Measurements from ENCODE around the gene DQX1.
A peak's percentile ranks its signal among the peaks of the same experiment; 100 is the strongest.
"Not testable (repeated sequence)": the region's sequence is repeated elsewhere in the genome, so short reads cannot be mapped to it uniquely, and the experiment has no call there.

Gene DQX1

GRCh38 chr2:74491648-74492544 is 34.1 kb downstream of the DQX1 start:
- no peak for DNase-seq

GRCh38 chr2:74489906-74490305 is 36.1 kb downstream of the DQX1 start:
- DNase-seq = no peak

DNA sequence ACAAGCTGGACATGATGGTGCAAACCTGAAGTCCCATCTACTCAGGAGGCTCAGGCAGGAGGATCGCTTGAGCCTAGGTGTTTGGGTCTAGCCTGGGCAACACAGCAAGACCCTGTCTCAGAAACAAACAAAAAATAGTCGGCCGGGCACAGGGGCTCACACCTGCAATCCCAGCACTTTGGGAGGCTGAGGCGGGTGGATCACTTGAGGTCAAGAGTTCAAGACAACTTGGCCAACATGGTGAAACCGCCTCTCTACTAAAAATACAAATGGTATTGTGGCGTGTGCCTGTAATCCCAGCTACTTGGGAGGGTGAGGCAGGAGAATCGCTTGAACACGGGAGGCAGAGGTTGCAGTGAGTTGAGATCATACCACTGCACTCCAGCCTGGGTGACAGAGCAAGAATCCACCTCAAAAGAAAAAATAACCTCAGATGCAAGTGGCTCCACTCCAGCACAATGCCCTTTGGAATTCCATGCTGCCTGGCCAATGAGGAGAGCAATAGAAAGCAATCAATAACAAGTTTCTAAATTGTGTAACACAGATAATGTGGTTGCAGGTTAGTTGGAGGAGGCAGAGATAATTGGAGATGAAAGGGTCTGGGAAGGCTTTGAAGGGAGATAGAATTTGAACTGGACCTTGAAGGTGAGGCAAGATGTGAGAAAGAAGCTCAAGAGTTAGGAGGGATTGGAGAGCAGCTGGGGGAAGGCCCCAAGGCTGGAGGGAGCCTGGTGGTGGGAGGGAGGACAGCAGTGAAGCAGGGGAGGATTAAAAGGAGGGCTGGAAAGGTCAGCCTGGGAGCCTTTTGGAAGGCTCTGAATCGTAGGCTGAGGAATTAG is 37.2 kb downstream of the DQX1 start:
- no peak for DNase-seq

DNA sequence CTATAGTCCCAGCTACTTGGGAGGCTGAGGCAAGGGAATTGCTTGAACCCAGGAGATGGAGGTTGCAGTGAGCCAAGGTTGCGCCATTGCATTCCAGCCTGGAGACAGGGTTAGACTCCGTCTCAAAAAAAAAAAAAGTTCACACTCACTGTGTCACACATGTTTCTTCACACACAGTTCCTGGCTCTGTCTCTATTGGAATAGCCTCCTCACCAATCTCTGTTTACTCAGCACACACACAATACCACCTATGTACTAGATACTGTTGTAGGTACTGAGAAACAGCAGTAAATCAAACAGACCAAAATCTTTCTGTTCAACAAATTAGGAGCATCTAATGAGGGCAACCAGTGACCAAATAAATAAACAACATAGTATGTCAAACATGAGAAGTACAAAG is 39.9 kb downstream of the DQX1 start:
- no peak for DNase-seq

GRCh38 chr2:74483675-74484164 is 42.3 kb downstream of the DQX1 start:
- DNase-seq = not testable (repeated sequence)

DNA sequence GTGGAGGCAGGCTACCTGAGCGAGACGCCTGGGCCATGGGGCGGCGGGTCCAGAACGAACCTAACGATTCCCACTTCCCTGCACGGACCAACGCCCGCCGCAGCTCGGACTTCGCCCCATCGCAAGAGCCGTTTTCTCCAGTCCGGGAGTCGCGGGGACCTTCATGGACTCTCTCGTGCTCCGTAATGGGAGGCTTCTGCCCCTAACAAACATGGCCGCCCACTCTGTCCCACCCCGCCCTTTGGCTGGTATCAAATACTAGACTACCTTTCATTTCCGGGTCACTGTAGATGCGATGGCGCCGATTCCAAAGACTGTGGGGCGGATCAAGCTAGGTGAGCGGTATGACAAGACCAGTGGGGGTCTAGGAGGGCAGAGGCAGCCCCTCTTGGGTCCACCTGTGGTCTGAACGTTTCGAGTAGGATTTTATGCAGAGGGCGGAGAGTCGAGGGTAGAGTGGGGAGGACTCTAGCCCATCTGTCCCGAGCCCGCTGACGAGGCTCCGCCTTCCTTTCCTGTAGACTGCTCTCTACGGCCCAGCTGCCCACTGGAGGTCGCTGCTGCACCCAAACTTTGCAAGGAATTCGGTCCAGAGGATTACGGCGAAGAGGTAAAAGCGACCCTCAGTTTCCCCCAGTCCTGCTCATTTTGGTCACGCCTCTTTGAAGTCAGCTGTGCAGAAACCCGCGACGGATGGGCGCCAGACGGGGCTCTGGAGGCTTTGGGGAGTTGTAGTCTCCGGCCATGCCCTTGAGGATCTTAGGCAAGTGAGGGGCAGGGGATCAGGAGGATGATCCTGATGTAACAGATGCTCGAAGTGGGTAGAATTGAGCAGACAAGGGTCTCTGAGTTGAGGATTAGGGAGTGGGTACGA is 43.0 kb downstream of the DQX1 start, which contains the start of the genes CCDC142 and TTC31:
TSS of gene CCDC142 (minus strand) at position 198 of the 874 bp plus-strand sequence. CDS start at position 37, 161 bp downstream.
TSS of gene TTC31 (plus strand) at position 281 of the 874 bp plus-strand sequence. CDS start at position 296, 15 bp downstream.
- DNase-seq = peak; percentile 93

DNA sequence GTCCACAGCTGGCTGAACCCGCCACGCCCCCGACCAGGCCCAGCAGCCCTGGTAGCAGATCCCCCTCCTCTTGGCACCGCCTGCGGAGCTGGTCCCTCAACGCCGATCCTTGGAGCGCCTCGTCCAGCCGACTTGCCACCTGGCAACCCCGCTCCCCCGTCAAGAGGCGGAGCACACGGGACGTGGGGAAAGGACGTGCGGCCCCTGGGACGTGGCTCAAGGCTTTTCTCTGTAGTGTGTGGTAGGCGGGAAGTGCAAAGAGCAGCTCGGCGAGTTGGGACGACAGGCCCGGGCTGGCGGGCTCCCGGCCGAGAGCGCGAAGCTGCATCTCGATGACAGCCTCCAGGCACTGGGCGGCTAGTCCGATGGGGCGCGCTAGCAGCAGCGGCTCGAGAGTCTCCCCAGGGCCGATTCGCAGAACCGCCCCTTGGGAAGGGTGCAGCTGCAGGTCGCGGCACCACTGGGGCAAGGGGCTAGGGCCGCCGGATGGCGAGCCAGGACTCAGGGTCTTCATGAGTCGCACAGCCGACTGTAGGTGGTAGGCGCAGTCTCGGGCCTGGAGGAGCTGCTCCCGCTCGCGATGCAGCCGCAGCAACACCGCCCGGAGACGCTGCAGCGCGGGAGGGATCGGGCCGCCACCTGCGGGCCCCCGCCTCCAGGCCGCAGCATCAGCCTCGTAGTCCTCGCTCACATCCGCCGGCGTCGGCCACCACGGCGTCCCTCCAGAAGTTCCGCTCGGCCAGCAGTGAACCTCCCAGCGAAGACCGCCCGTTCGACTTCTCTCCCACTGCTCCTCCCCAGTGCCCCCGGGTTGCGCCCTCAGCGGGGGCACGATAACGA is 43.9 kb downstream of the DQX1 start:
- DNase-seq = peak; percentile 35

GRCh38 chr2:74481431-74481830 is 44.6 kb downstream of the DQX1 start:
- no peak for DNase-seq

- no peak for DNase-seq
Measured at GRCh38 chr2:74474899-74475298, 51.1 kb downstream of the DQX1 start.

DNA sequence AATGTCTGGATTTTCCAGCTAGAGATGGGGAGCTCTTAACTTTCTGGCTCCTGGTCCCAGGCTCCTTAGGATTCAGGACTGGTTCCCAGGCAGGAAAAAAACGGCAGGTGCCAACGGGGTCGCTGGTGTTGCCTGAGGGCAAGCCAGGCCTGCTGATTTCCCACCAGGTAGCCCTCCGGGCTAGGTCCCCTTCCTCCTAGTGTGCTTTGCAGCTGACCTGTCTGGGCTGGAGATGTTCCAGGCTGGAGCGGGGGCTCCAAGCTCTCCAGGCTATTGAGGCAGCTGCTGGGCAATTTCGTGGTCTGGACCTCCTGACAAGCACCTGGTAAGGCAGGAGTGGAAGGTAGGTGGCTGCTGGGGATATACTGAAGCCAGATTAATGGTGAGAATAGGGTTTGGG is 51.5 kb downstream of the DQX1 start:
- DNase-seq = no peak

- DNase-seq = no peak
Measured at GRCh38 chr2:74472945-74473258, 53.1 kb downstream of the DQX1 start.

GRCh38 chr2:74472086-74472944 is 53.7 kb downstream of the DQX1 start, which contains the start of gene MRPL53:
MRPL53 (minus strand) TSS chr2:74472680; CDS start chr2:74472660, 20 bp downstream.
- peak; percentile 93 for DNase-seq

GRCh38 chr2:74471332-74472065 is 54.5 kb downstream of the DQX1 start:
- DNase-seq = no peak

- DNase-seq = not testable (repeated sequence)
Measured at GRCh38 chr2:74470742-74471141, 55.3 kb downstream of the DQX1 start.
